ENCODE results near the gene YTHDC1.
"Not testable (repeated sequence)": the region's sequence is repeated elsewhere in the genome, so short reads cannot be mapped to it uniquely, and the experiment has no call there.

Gene YTHDC1

GRCh38 chr4:68283714-68284113 lies 66.2 kb downstream of the YTHDC1 start:
- no peak for DNase-seq

- no peak for DNase-seq
Observed at GRCh38 chr4:68283095-68283494, 66.8 kb downstream of the YTHDC1 start.

DNA sequence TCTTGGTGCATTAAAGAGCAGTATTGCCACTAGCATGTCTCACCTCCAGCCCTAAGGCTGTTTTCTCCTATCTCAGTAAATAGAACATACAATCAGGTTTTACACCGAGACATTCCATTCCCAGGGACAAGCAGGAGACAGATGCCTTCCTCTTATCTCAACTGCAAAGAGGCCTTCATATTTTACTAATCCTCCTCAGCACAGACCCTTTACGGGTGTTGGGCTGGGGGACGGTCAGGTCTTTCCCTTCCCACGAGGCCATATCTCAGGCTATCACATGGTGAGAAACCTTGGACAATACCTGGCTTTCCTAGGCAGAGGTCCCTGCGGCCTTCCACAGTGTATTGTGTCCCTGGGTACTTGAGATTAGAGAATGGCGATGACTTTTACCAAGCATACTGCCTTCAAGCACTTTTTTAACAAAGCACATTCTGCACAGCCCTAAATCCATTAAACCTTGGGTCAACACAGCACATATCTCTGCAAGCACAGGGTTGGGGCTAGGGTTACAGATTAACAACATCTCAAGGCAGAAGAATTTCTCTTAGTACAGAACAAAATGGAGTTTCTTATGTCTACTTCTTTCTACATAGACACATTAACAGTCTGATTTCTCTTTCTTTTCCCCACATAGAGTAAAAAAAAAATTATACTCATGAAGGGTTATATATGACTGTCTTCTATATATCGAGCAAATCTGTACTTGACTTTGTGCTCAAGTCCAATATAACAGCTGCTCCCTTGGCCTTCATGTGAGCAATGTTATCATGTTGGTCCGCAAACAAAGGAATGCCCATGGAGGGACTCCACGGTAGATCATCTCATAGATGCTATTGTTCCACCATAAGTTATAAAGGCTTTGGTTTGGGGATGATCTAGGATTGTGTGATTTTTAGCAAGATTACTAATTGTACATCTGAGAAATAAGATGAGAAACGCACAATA lies 67.8 kb downstream of the YTHDC1 start:
- DNase-seq: not testable (repeated sequence)

GRCh38 chr4:68278029-68278428 lies 71.9 kb downstream of the YTHDC1 start:
- no peak for DNase-seq

DNA sequence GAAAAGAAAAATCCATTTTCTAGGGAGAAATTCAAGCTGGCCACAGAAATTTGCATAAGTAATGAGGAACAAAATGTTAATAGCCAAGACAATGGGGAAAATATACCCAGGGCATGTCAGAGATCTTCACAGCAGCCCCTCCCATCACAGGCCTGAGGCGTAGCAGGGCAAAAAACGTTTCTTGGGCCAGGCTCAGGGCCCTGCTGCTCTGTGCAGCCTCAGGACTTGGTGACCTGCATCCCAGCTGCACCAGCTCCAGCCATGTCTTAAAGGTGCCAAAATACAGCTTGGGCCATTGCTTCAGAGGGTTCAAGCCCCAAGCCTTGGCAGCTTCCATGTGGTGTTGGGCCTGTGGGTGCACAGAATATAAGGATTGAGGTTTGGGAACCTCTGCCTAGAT lies 72.3 kb downstream of the YTHDC1 start:
- no peak for DNase-seq

GRCh38 chr4:68272860-68273259 lies 77.0 kb downstream of the YTHDC1 start:
- no peak for DNase-seq

- no peak for DNase-seq
Observed at GRCh38 chr4:68272380-68272779, 77.5 kb downstream of the YTHDC1 start.

DNA sequence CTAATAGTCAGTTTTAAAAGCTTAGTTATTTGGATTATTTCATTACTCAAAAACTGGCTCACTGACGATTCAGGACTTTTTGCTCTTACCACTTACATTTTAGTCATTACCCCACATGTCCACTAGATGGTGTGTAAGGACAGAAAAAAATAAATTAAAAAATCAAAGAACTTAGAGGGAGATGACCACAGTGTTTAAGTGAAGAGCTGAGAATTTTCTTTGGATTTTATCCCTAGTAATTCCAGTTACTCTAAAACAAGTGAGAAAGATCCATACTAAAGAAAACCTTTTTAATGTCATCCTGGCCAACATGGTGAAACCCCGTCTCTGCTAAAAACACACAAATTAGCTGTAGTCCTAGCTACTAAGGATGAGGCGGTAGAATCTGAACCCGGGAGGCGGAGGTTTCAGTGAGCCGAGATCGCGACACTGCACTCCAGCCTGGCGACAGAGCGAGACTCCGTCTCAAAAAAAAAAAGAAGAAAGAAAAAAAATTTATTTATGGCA lies 78.0 kb downstream of the YTHDC1 start:
- peak; percentile 49 for DNase-seq

- no peak for DNase-seq
Observed at GRCh38 chr4:68267433-68267944, 82.4 kb downstream of the YTHDC1 start.

GRCh38 chr4:68264875-68265565 lies 84.9 kb downstream of the YTHDC1 start:
- no peak for DNase-seq
